HEK293 (cell line): Measurements from ENCODE around the gene DDX17.
A peak's percentile ranks its signal among the peaks of the same experiment; 100 is the strongest.

Experiments used
- CTCF ChIA-PET: fragments of 350-600 bp; formaldehyde crosslinking; extraction: SDS; loops from one replicate; lab custom pipeline; 2021; ENCODE audit warnings: antibody characterized with exemption; lab: Yijun Ruan, JAX
- POLR2A ChIA-PET: fragments of 300-600 bp; formaldehyde crosslinking; extraction: SDS; loops from one replicate; lab custom pipeline; 2020; ENCODE audit warnings: antibody characterized with exemption, inconsistent platforms; lab: Yijun Ruan, JAX
- H3K27ac ChIP-seq: fragments of 200-500 bp; sonication (Bioruptor generic); 2 replicates; pipeline ENCODE4 v1.5.1; 2014; ENCODE audit warnings: low read depth, low read length, control low read depth, inconsistent platforms; ENCODE audit errors: extremely low read depth
- H3K36me3 ChIP-seq, 2 experiments: fragments of 200-500 bp in 1 of 2; sonication (Bioruptor generic) in 1 of 2; 1 replicate in 1 of 2; 2 replicates in 1 of 2; pipeline ENCODE4 v1.5.1; 2014 to 2017; ENCODE audit warnings: inconsistent platforms in 2 of 2, low read length in 2 of 2; ENCODE audit not compliant: control insufficient read depth in 2 of 2, insufficient read depth in 1 of 2
- H3K4me1 ChIP-seq: fragments of 200-500 bp; sonication (Bioruptor generic); 2 replicates; pipeline ENCODE4 v1.5.1; 2014; ENCODE audit warnings: mild to moderate bottlenecking, low read length, inconsistent platforms; ENCODE audit not compliant: control insufficient read depth, insufficient read depth
- H3K4me3 ChIP-seq: 2 replicates; pipeline ENCODE4 v1.5.1; 2011; ENCODE audit warnings: low read depth, mild to moderate bottlenecking, control low read depth, low read length, moderate library complexity
- H3K9me3 ChIP-seq: fragments of 200-500 bp; sonication (Bioruptor generic); 2 replicates; pipeline ENCODE4 v1.5.1; 2014; ENCODE audit warnings: low read depth, low read length, inconsistent platforms; ENCODE audit not compliant: control insufficient read depth, insufficient read depth
- GLIS2 ChIP-seq: fragments of 450-650 bp; formaldehyde crosslinking; IDR thresholded peaks from 2 replicates; pipeline ENCODE4 v1.5.1; 2016; ENCODE audit warnings: missing biosample characterization, missing genetic modification characterization
- PRDM1 ChIP-seq: fragments of 450-650 bp; formaldehyde crosslinking; IDR thresholded peaks from 2 replicates; pipeline ENCODE4; 2016; ENCODE audit warnings: missing biosample characterization, missing genetic modification characterization
- SETDB1 ChIP-seq: IDR thresholded peaks from one replicate; pipeline ENCODE4 v1.6.1; 2017; ENCODE audit warnings: mild to moderate bottlenecking, low read length, moderate library complexity, mixed read lengths; ENCODE audit not compliant: insufficient read length
- WT1 ChIP-seq: fragments of 450-650 bp; formaldehyde crosslinking; IDR thresholded peaks from 2 replicates; pipeline ENCODE4 v1.5.1; 2016; ENCODE audit warnings: missing biosample characterization, missing genetic modification characterization
- ZBTB8A ChIP-seq: fragments of 450-650 bp; formaldehyde crosslinking; IDR thresholded peaks from 2 replicates; pipeline ENCODE4 v1.5.1; 2016; ENCODE audit warnings: missing biosample characterization, missing genetic modification characterization
- ZNF138 ChIP-seq: fragments of 450-650 bp; formaldehyde crosslinking; IDR thresholded peaks from 2 replicates; pipeline ENCODE4 v1.5.1; 2016; ENCODE audit warnings: missing biosample characterization, missing genetic modification characterization, borderline replicate concordance
- ZNF169 ChIP-seq: fragments of 450-650 bp; formaldehyde crosslinking; IDR thresholded peaks from 2 replicates; pipeline ENCODE4 v1.5.1; 2016; ENCODE audit warnings: missing biosample characterization, missing genetic modification characterization
- ZNF529 ChIP-seq: fragments of 450-650 bp; formaldehyde crosslinking; IDR thresholded peaks from 2 replicates; pipeline ENCODE4 v1.5.1; 2017; ENCODE audit warnings: missing genetic modification characterization, missing biosample characterization; ENCODE audit not compliant: insufficient replicate concordance
- ZNF596 ChIP-seq: fragments of 450-650 bp; IDR thresholded peaks from 2 replicates; pipeline ENCODE4 v1.5.0; 2018; ENCODE audit warnings: missing biosample characterization, mild to moderate bottlenecking, missing genetic modification characterization, moderate library complexity
- ZNF621 ChIP-seq: fragments of 450-650 bp; formaldehyde crosslinking; IDR thresholded peaks from 2 replicates; pipeline ENCODE4 v1.5.1; 2017; ENCODE audit warnings: missing biosample characterization, missing genetic modification characterization
- ZNF623 ChIP-seq: fragments of 450-650 bp; formaldehyde crosslinking; IDR thresholded peaks from 2 replicates; pipeline ENCODE4 v1.5.1; 2016; ENCODE audit warnings: missing biosample characterization, missing genetic modification characterization
- ZNF791 ChIP-seq: fragments of 450-650 bp; formaldehyde crosslinking; IDR thresholded peaks from 2 replicates; pipeline ENCODE4 v1.5.1; 2016; ENCODE audit warnings: missing biosample characterization, missing genetic modification characterization
- ZXDB ChIP-seq: fragments of 450-650 bp; formaldehyde crosslinking; IDR thresholded peaks from 2 replicates; pipeline ENCODE4 v1.5.1; 2016; ENCODE audit warnings: missing biosample characterization, missing genetic modification characterization
- TF ChIP-seq, protein P1 (sequence below): fragments of 450-650 bp; formaldehyde crosslinking; IDR thresholded peaks from 2 replicates; pipeline ENCODE4 v1.5.1; 2016; ENCODE audit warnings: missing biosample characterization, missing genetic modification characterization
- TF ChIP-seq, protein P2 (sequence below): fragments of 450-650 bp; formaldehyde crosslinking; IDR thresholded peaks from 2 replicates; pipeline ENCODE4 v1.5.1; 2016; ENCODE audit warnings: missing biosample characterization, missing genetic modification characterization
- TF ChIP-seq, protein P3 (sequence below): fragments of 450-650 bp; formaldehyde crosslinking; IDR thresholded peaks from 2 replicates; pipeline ENCODE4 v1.5.1; 2017; ENCODE audit warnings: missing biosample characterization, missing genetic modification characterization
- TF ChIP-seq, protein P4 (sequence below): fragments of 450-650 bp; formaldehyde crosslinking; IDR thresholded peaks from 2 replicates; pipeline ENCODE4 v1.5.1; 2016; ENCODE audit warnings: missing biosample characterization, missing genetic modification characterization
- TF ChIP-seq, protein P5 (sequence below): fragments of 450-650 bp; IDR thresholded peaks from 2 replicates; pipeline ENCODE4 v1.5.1; 2018; ENCODE audit warnings: missing biosample characterization, missing genetic modification characterization
- TF ChIP-seq, protein P6 (sequence below): fragments of 450-650 bp; formaldehyde crosslinking; IDR thresholded peaks from 2 replicates; pipeline ENCODE4 v1.5.0; 2017; ENCODE audit warnings: missing biosample characterization, missing genetic modification characterization, borderline replicate concordance

Gene DDX17

DNA sequence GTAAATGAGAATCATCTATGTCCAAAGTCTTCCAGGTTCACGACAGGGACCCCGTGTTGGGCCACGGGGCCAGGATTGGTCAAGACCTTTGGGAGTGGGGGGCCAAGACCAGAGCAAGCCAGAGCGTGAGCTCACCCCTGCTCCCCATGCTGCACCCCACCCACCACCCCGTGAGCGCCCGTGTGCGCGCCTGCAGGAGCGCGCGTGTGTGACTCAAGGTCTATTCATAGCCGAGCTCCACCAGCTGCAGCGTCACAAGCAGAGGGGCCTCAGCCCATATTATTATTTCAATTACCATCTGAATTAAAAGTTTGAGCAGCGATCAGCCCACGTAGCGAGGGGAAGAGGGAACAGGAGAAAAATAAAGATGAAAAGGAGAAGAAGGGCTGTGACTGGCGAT, 56.3 kb downstream of the DDX17 start (continued):
- TF ChIP-seq, protein P1, sequence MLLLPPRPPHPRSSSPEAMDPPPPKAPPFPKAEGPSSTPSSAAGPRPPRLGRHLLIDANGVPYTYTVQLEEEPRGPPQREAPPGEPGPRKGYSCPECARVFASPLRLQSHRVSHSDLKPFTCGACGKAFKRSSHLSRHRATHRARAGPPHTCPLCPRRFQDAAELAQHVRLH (tag by site-specific recombination) = no peak

DNA sequence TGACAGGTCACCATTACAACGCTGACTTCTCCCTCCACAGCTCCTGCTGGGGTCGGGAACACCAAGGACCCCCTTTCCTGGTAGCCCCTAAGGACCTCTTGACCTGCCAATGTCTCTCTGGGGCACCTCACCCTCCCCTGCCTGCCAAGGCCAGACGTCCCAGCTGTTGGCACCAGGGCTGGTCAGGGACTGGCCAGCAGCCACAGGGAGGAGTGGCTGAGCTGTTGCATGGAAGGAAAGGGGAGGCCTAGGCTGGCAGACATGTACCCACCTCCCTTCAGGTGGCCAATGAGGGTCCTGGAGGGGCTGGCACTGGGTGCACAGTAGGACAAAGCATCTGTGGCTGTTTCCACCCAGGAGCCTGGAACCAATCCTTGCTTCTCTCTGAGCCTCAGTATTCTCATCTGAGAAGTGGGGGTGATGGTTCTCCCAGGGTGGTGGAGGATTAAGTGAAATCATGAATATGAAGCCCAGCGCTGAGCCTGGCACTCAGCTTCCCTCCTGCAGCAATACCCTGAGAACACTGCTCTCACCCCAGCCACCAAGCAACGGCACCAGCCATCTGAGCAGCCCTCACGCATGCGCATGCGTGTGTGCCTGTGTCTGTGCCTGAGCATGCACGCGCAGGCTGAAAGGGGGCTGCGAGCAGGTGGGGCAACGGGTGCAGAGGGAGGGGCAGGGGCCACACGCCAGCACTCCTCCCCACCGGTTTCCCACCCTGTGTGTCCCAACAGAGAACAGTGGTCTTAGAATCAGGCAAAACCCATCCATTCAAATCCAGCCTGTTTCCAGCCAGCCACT, 57.0 kb downstream of the DDX17 start:
- ChIA-PET POLR2A (interaction anchor here (0.6 to 1.0 kb wide), 2 partner anchors 104 to 121 kb away, joined by 3 to 4 read pairs; no protein-coding TSS in a partner anchor), CTCF (no interaction called here)
- Histone ChIP-seq H3K4me1 (no peaks in the 10 kb centered on the region), H3K4me3 (no peak overlapping the region), H3K27ac (no peak overlapping the region), H3K9me3 (no peaks in the 10 kb centered on the region), H3K36me3 (no peaks in the 10 kb centered on the region)
- TF ChIP-seq SETDB1 = no peak
- TF ChIP-seq, protein P2, sequence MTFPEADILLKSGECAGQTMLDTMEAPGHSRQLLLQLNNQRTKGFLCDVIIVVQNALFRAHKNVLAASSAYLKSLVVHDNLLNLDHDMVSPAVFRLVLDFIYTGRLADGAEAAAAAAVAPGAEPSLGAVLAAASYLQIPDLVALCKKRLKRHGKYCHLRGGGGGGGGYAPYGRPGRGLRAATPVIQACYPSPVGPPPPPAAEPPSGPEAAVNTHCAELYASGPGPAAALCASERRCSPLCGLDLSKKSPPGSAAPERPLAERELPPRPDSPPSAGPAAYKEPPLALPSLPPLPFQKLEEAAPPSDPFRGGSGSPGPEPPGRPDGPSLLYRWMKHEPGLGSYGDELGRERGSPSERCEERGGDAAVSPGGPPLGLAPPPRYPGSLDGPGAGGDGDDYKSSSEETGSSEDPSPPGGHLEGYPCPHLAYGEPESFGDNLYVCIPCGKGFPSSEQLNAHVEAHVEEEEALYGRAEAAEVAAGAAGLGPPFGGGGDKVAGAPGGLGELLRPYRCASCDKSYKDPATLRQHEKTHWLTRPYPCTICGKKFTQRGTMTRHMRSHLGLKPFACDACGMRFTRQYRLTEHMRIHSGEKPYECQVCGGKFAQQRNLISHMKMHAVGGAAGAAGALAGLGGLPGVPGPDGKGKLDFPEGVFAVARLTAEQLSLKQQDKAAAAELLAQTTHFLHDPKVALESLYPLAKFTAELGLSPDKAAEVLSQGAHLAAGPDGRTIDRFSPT = 0 out of 2 replicates have a peak, but pooled peaks have one; percentile 21

DNA sequence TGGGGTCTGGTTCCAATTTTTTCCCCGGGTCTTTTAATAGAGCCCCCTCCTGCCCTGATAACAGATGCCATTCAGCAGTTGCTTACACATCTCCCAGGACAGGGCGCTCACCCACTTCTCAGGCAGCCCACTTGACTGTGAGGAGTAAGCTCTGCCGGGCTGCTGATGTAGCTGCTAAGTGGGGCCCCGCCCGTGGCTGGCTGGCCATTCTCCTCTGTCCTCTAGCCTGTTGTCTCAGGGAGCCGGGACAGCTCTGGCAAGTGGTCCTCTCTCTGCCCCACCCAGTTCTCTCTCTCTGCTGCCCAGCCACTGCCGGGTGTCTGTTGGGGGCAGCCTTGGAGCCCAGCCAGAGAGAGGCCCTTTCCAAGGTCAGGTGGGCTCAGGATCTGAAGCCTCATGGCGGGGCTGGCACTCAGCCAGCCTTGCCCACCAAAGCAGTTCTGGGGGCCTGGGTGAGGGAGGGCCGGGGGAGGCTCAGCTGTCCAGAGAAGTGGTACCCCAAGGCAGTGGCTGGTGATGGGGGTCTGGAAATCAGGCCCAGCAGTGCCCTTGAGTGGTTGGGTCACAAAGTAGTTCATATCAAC, 60.0 kb downstream of the DDX17 start:
- ChIA-PET CTCF (interaction anchor here (1.0 to 1.1 kb wide), 2 partner anchors 11 to 394 kb away, joined by 4 read pairs; no protein-coding TSS in a partner anchor), POLR2A (interaction anchor here (0.5 kb wide), 1 partner anchor 248 kb away, joined by 9 read pairs; no protein-coding TSS in a partner anchor)
- Histone ChIP-seq H3K36me3 (no peaks in the 10 kb centered on the region), H3K4me1 (no peaks in the 10 kb centered on the region), H3K27ac (no peak overlapping the region), H3K4me3 (no peak overlapping the region), H3K9me3 (no peaks in the 10 kb centered on the region)
- TF ChIP-seq, protein P3, sequence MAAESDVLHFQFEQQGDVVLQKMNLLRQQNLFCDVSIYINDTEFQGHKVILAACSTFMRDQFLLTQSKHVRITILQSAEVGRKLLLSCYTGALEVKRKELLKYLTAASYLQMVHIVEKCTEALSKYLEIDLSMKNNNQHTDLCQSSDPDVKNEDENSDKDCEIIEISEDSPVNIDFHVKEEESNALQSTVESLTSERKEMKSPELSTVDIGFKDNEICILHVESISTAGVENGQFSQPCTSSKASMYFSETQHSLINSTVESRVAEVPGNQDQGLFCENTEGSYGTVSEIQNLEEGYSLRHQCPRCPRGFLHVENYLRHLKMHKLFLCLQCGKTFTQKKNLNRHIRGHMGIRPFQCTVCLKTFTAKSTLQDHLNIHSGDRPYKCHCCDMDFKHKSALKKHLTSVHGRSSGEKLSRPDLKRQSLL = no peak
- TF ChIP-seq, protein P4, sequence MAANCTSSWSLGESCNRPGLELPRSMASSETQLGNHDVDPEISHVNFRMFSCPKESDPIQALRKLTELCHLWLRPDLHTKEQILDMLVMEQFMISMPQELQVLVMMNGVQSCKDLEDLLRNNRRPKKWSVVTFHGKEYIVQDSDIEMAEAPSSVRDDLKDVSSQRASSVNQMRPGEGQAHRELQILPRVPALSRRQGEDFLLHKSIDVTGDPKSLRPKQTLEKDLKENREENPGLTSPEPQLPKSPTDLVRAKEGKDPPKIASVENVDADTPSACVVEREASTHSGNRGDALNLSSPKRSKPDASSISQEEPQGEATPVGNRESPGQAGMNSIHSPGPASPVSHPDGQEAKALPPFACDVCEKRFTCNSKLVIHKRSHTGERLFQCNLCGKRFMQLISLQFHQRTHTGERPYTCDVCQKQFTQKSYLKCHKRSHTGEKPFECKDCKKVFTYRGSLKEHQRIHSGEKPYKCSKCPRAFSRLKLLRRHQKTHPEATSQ = no peak
- TF ChIP-seq PRDM1 (tag by site-specific recombination) = no peak
- TF ChIP-seq GLIS2 (tag by site-specific recombination) = 0 out of 2 replicates have a peak, but pooled peaks have one; percentile 33
- no peak for TF ChIP-seq ZNF529
- no peak for TF ChIP-seq WT1 (tag by site-specific recombination)
- no peak for TF ChIP-seq ZNF623
- 0 out of 2 replicates have a peak, but pooled peaks have one; percentile 13 for TF ChIP-seq ZBTB8A (tag by site-specific recombination)
- TF ChIP-seq ZNF621 = no peak
- no peak for TF ChIP-seq ZXDB (tag by site-specific recombination)
- TF ChIP-seq ZNF596 (tag by site-specific recombination) = no peak
- no peak for TF ChIP-seq ZNF791
- TF ChIP-seq ZNF169 (tag by site-specific recombination) = no peak
- no peak for TF ChIP-seq ZNF138
- TF ChIP-seq, protein P5, sequence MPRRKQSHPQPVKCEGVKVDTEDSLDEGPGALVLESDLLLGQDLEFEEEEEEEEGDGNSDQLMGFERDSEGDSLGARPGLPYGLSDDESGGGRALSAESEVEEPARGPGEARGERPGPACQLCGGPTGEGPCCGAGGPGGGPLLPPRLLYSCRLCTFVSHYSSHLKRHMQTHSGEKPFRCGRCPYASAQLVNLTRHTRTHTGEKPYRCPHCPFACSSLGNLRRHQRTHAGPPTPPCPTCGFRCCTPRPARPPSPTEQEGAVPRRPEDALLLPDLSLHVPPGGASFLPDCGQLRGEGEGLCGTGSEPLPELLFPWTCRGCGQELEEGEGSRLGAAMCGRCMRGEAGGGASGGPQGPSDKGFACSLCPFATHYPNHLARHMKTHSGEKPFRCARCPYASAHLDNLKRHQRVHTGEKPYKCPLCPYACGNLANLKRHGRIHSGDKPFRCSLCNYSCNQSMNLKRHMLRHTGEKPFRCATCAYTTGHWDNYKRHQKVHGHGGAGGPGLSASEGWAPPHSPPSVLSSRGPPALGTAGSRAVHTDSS = no peak
- TF ChIP-seq, protein P6, sequence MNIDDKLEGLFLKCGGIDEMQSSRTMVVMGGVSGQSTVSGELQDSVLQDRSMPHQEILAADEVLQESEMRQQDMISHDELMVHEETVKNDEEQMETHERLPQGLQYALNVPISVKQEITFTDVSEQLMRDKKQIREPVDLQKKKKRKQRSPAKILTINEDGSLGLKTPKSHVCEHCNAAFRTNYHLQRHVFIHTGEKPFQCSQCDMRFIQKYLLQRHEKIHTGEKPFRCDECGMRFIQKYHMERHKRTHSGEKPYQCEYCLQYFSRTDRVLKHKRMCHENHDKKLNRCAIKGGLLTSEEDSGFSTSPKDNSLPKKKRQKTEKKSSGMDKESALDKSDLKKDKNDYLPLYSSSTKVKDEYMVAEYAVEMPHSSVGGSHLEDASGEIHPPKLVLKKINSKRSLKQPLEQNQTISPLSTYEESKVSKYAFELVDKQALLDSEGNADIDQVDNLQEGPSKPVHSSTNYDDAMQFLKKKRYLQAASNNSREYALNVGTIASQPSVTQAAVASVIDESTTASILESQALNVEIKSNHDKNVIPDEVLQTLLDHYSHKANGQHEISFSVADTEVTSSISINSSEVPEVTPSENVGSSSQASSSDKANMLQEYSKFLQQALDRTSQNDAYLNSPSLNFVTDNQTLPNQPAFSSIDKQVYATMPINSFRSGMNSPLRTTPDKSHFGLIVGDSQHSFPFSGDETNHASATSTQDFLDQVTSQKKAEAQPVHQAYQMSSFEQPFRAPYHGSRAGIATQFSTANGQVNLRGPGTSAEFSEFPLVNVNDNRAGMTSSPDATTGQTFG (tag by site-specific recombination) = no peak
